Natural killer cell (primary cell): ENCODE results near the gene PDE2A. TPM values are rescaled to one million over a fixed set of nuclear protein-coding genes. Genes with fewer than 3 reads are reported as not detected.

ENCODE experiments used
- ATAC-seq, 3 donors: fragments of 150-1000 bp in 2 of 3; fragments of 200-7000 bp in 1 of 3; cut with Tn5 transposase; 1 replicate in 1 of 3; 2 replicates in 2 of 3; pipeline ENCODE4 v1.10.0; 2021; ENCODE audit warnings: mild to moderate bottlenecking in 2 of 3, moderate library complexity in 2 of 3
- DNase-seq, 2 donors: peaks; one replicate each; pipeline versions ENCODE4 v3.0.0 to v3.0.0-alpha.2; 2013 to 2021; ENCODE audit warnings: mixed read lengths in 1 of 2
- H3K27ac ChIP-seq: one replicate; pipeline ENCODE4 v1.5.1; 2013; ENCODE audit warnings: mild to moderate bottlenecking, low read length
- H3K27me3 ChIP-seq: one replicate; pipeline ENCODE4 v1.6.1; 2013; ENCODE audit warnings: low read length; ENCODE audit not compliant: control insufficient read depth, insufficient read depth
- H3K36me3 ChIP-seq: one replicate; pipeline ENCODE4 v1.6.1; 2013; ENCODE audit warnings: low read length; ENCODE audit not compliant: control insufficient read depth, insufficient read depth
- H3K4me1 ChIP-seq: one replicate; pipeline ENCODE4 v1.6.1; 2013; ENCODE audit warnings: low read length; ENCODE audit not compliant: control insufficient read depth, insufficient read depth
- H3K4me3 ChIP-seq: one replicate; pipeline ENCODE4 v1.5.1; 2013; ENCODE audit warnings: low read length
- H3K9me3 ChIP-seq: one replicate; pipeline ENCODE4 v1.6.1; 2013; ENCODE audit warnings: low read length; ENCODE audit not compliant: control insufficient read depth, insufficient read depth
- H3K27ac Mint-ChIP-seq, 2 donors: one replicate each; pipeline ENCODE4 v1.8.0; 2022; ENCODE audit warnings: mild to moderate bottlenecking in 2 of 2, mixed read lengths in 2 of 2, moderate library complexity in 1 of 2
- H3K27me3 Mint-ChIP-seq, 2 donors: one replicate each; pipeline ENCODE4 v1.8.0; 2022; ENCODE audit warnings: low read depth in 2 of 2, mixed read lengths in 2 of 2
- H3K36me3 Mint-ChIP-seq: one replicate; pipeline ENCODE4 v1.8.0; 2022; ENCODE audit warnings: mixed read lengths
- H3K4me1 Mint-ChIP-seq, 2 donors: one replicate each; pipeline ENCODE4 v1.8.0; 2022; ENCODE audit warnings: mixed read lengths in 2 of 2
- H3K4me3 Mint-ChIP-seq: one replicate; pipeline ENCODE4 v1.8.0; 2022; ENCODE audit warnings: mild to moderate bottlenecking, moderate library complexity, mixed read lengths
- H3K9me3 Mint-ChIP-seq, 2 donors: one replicate each; pipeline ENCODE4 v1.8.0; 2022; ENCODE audit warnings: mixed read lengths in 2 of 2
- WGBS: methylation state at CpG from one replicate; pipeline ENCODE4 v1.1.7; 2013; ENCODE audit warnings: missing lambda C conversion rate; ENCODE audit not compliant: insufficient coverage; 5-methylcytosine and 5-hydroxymethylcytosine counted together
- intact Hi-C: fragments of 100-400 bp; cut with micrococcal nuclease; formaldehyde crosslinking; loops from one replicate; pipeline ENCODE4 v1.14.2; 2022
- total RNA-seq, 4 donors: library from RNA; stranded (reverse); fragments of 120-200 nt in 1 of 4; gene quantifications; one replicate each; pipeline versions ENCODE4 v1.2.3 to v1.2.4, GENCODE V29; 2013 to 2022
- TF ChIP-seq, protein P1 (sequence below): fragments of 200-600 bp; IDR thresholded peaks from one replicate; pipeline ENCODE4 v1.8.0; 2022; ENCODE audit warnings: antibody characterized with exemption

The PDE2A gene
- total RNA-seq, 3 donors from 2014 or later (not counting 1 experiment from before 2014, with no cell fraction given) = 8.7 to 11.9 (median 9.0) TPM

DNA sequence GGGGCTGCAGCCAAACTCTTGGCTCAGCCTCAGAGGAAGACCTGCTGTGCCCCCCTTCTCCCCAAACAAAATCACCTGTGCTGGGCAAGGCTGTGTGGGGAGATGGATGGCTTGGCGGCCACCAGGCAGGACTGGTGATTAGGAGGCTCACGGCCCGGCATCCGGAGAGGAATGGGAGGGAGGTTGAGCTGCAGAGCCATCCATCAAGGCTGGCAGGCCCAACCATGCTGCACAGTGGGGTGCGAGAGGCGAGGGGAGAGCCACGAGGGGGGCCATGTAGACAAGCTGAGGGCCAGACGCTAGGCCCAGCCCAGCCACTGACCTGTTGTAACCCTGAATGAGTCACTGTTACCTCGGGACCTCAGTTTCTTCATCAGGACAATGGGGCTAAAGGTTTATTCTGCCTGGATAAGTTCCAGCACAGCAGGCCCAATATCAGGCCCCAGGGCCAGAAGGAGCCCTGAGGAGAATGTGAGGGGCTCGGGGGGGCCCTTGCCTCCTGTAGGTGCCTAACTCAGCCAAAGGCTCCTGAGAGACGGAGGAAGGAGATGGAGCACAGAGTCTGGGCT is 18.2 kb downstream of the PDE2A start:
- H3K4me1 ChIP-seq = no peaks in the 10 kb centered on the region
- H3K9me3 ChIP-seq = no peaks in the 10 kb centered on the region
- DNase-seq = no peak
- H3K36me3 ChIP-seq = no peaks in the 10 kb centered on the region
- 71% methylated on average over 11 of the region's 11 CpGs for WGBS
- intact Hi-C loops = no loop called here
- Mint-ChIP-seq H3K4me1 (no peaks in the 10 kb centered on the region), H3K27ac (no peak overlapping the region), H3K36me3 (no peaks in the 10 kb centered on the region), H3K27me3 (peaks cover 0 to 8% of the 10 kb centered on the region in 2 donors), H3K4me3 (no peak overlapping the region), H3K9me3 (no peaks in the 10 kb centered on the region)
- H3K27me3 ChIP-seq = no peaks in the 10 kb centered on the region
- no peak overlapping the region for H3K27ac ChIP-seq
- TF ChIP-seq, protein P1, sequence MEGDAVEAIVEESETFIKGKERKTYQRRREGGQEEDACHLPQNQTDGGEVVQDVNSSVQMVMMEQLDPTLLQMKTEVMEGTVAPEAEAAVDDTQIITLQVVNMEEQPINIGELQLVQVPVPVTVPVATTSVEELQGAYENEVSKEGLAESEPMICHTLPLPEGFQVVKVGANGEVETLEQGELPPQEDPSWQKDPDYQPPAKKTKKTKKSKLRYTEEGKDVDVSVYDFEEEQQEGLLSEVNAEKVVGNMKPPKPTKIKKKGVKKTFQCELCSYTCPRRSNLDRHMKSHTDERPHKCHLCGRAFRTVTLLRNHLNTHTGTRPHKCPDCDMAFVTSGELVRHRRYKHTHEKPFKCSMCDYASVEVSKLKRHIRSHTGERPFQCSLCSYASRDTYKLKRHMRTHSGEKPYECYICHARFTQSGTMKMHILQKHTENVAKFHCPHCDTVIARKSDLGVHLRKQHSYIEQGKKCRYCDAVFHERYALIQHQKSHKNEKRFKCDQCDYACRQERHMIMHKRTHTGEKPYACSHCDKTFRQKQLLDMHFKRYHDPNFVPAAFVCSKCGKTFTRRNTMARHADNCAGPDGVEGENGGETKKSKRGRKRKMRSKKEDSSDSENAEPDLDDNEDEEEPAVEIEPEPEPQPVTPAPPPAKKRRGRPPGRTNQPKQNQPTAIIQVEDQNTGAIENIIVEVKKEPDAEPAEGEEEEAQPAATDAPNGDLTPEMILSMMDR = no peak
- no peak overlapping the region for H3K4me3 ChIP-seq
- ATAC-seq = no peak

DNA sequence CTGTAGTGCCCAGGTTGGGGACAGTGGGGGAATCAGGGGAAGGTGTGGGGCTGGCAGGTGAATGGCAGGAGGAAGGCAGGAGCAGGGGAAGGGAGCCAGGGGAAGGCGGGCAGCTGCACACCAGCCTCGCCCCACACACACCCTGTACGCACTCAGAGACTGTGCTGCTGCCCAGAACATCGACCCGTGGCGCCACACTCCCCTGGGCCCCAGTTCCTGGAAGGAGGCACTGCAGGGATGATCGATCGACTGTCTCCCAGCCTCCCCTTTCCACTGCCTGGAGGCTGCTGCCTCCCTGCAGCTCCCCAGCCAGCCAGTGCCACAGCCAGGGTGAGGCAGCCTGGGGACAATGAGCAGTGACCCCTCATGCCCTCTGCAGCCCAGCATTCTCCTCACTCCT is 19.2 kb downstream of the PDE2A start:
- TF ChIP-seq, protein P1 = no peak
- no peaks in the 10 kb centered on the region for H3K27me3 ChIP-seq
- H3K9me3 Mint-ChIP-seq = no peaks in the 10 kb centered on the region
- DNase-seq = no peak
- H3K4me1 Mint-ChIP-seq = no peaks in the 10 kb centered on the region
- no peak overlapping the region for H3K4me3 ChIP-seq
- H3K36me3 Mint-ChIP-seq = no peaks in the 10 kb centered on the region
- intact Hi-C loops = no loop called here
- H3K36me3 ChIP-seq = no peaks in the 10 kb centered on the region
- H3K4me3 Mint-ChIP-seq = no peak overlapping the region
- peaks cover 0 to 7% of the 10 kb centered on the region in 2 donors for H3K27me3 Mint-ChIP-seq
- 87% methylated on average over 8 of the region's 8 CpGs for WGBS
- H3K27ac Mint-ChIP-seq = no peak overlapping the region
- no peak overlapping the region for H3K27ac ChIP-seq
- ATAC-seq = no peak
- no peaks in the 10 kb centered on the region for H3K4me1 ChIP-seq
- H3K9me3 ChIP-seq = no peaks in the 10 kb centered on the region

DNA sequence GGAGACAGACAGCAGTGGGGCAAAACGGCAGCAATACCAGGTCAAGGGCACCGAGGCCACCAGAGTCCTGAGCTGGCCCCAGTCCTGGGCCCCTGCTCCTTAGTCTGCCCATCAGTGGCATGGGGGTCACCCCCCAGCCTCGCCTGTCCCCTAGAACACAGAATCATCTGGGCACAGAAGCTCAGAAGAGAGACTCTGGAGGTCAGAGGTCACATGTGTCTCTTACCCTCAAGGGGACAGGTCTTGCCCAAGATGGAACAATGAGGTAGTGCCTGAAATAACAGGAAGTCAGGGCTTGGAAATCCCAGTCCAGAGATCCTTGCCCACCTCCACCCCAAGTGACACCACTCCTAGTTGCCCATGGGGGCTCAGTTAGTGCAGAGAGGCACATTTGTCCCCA is 20.6 kb downstream of the PDE2A start:
- Histone ChIP-seq H3K9me3 (no peaks in the 10 kb centered on the region), H3K27ac (no peak overlapping the region), H3K4me1 (no peaks in the 10 kb centered on the region), H3K27me3 (no peaks in the 10 kb centered on the region), H3K4me3 (no peak overlapping the region), H3K36me3 (no peaks in the 10 kb centered on the region)
- Mint-ChIP-seq H3K27me3 (peaks cover 0 to 7% of the 10 kb centered on the region in 2 donors), H3K9me3 (no peaks in the 10 kb centered on the region), H3K36me3 (no peaks in the 10 kb centered on the region), H3K4me1 (no peaks in the 10 kb centered on the region), H3K4me3 (no peak overlapping the region), H3K27ac (no peak overlapping the region)
- TF ChIP-seq, protein P1 = no peak
- ATAC-seq (no peak), DNase-seq (no peak)
- 85% methylated on average over 3 of the region's 3 CpGs for WGBS
- intact Hi-C loops = no loop called here
